Astrocyte of the cerebellum (primary cell): ENCODE measurements around the gene ZFP42.
"Not testable (repeated sequence)": the region's sequence is repeated elsewhere in the genome, so short reads cannot be mapped to it uniquely, and the experiment has no call there.

Experiments
- DNase-seq: peaks from one replicate; pipeline ENCODE4 v3.0.0-alpha.2; 2011; ENCODE audit warnings: low read depth
- H3K4me3 ChIP-seq: 2 replicates; pipeline ENCODE4 v1.5.1; 2011; ENCODE audit warnings: mild to moderate bottlenecking, low read depth, low read length, moderate library complexity
- CTCF ChIP-seq: IDR thresholded peaks from 2 replicates; pipeline ENCODE4 v1.5.1; 2012; ENCODE audit warnings: low read length, low read depth, moderate library complexity, mild to moderate bottlenecking; ENCODE audit errors: missing control alignments
- in situ Hi-C: cut with HindIII; loops from 2 replicates; pipeline ENCODE4 v1.10.0; 2017; ENCODE audit warnings: low sequenced_read_pairs

The ZFP42 gene

GRCh38 chr4:187983746-187984145 is 11.8 kb upstream of the ZFP42 start:
- in situ Hi-C loops: no loop called here

GRCh38 chr4:187992971-187993370 is 2.6 kb upstream of the ZFP42 start:
- in situ Hi-C loops: no loop called here
- no peak for DNase-seq
- no peak overlapping the region for H3K4me3 ChIP-seq
- TF ChIP-seq CTCF: no peak

More at GRCh38 chr4:187983746-187984145, 11.8 kb upstream of the ZFP42 start:
- H3K4me3 ChIP-seq: no peak overlapping the region
- DNase-seq: no peak
- TF ChIP-seq CTCF: no peak

GRCh38 chr4:187993827-187994226 is 1.7 kb upstream of the ZFP42 start:
- H3K4me3 ChIP-seq: no peak overlapping the region
- in situ Hi-C loops: no loop called here
- TF ChIP-seq CTCF: no peak
- DNase-seq: no peak

- DNase-seq: no peak
- TF ChIP-seq CTCF: no peak
- in situ Hi-C loops: no loop called here
- H3K4me3 ChIP-seq: no peak overlapping the region
Observed at GRCh38 chr4:187996502-187997177, 1.1 kb downstream of the ZFP42 start.

- DNase-seq, H3K4me3 ChIP-seq, in situ Hi-C loops: not testable (repeated sequence)
Observed at GRCh38 chr4:187997991-187998390, 2.4 kb downstream of the ZFP42 start.

- in situ Hi-C loops: no loop called here
- no peak for TF ChIP-seq CTCF
- no peak for DNase-seq
- no peak overlapping the region for H3K4me3 ChIP-seq
Observed at GRCh38 chr4:187999406-187999932, 3.9 kb downstream of the ZFP42 start.

GRCh38 chr4:188002323-188002722 is 6.8 kb downstream of the ZFP42 start:
- no peak for TF ChIP-seq CTCF
- no peak overlapping the region for H3K4me3 ChIP-seq
- no peak for DNase-seq
- in situ Hi-C loops: no loop called here
